Measurements from ENCODE around the gene GSTM2.

The GSTM2 gene
- 5.7 to 9.6 reads per million in 2 donors for total RNA-seq

DNA sequence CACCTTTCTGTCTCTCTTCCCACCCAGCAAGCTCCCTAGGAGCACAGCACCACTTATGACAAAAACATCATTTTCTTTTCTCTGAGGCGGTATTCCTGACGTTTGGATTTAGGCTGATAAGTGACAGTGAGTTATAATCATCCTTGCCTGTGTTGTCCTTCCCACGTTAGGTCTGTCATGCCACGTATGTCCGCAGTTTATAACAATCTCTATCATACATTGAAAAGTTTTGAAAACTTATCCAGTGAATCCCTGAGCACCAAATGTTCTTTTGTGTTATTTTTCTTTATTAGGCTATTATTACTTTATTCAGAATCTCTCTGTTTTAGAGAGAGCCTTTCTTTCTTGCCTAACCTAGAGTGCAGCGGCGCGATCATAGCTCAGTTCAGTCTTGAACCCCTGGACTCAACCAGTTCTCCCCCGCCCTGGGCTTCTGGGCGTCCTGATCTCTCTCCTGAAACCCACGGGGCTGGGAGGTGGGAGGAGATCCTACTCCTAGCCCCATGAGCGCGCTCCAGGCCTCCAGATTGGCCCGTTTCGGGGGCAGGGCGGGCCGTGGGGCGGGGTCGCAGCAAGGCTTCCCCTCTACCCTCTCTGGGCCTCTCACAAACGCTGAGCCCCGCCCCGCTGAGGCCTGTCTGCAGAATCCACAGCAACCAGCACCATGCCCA, at the start of gene GSTM2:
Gene GSTM2 (plus strand): TSS at position 606 of the 671 bp plus-strand sequence. CDS start 59 bp downstream, at position 665.
- peak; percentile 27 for DNase-seq

DNA sequence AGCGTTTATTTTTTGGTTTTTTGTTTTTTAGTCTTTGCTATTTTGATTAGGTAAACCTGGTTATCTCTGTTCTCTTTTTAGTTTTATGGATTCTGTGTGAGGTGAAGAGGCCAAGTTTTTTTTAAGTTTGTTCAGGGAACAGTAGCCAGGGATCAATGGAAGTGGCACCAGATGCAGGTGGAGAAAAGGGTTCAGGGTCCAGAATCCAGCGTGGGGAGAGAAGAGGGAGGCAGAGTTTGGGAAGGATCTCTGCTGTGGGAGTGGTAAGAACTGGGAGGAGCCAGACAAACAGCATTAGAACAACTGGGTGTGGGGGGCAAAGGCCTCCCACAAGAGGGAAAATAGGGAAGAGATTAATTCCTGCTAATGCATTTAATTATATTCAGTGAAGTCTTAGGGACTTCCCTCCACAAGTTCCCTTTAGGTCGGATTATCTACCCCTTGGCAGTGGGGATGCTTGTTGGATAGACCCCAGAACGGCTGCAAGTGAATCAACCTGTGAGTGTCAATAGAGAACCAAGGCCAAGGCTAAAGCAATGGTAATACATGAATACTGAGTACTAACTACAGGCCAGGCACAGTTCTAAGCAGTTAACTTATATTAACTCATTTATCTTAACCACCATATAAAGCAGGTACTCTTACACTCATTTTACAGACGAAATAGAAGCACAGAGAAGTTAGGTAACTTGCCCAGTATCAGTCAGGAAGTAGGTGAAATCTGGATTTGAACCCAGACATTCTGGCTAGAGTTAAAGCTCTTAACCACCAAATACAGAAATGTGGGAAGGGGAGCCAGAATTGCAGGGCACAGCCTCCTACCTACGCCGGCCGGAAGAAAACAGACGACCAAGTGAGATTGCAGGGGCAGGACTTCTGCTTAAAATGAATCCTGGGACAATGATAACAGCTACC, 48.9 kb upstream of the GSTM2 start:
- DNase-seq, result no peak

DNA sequence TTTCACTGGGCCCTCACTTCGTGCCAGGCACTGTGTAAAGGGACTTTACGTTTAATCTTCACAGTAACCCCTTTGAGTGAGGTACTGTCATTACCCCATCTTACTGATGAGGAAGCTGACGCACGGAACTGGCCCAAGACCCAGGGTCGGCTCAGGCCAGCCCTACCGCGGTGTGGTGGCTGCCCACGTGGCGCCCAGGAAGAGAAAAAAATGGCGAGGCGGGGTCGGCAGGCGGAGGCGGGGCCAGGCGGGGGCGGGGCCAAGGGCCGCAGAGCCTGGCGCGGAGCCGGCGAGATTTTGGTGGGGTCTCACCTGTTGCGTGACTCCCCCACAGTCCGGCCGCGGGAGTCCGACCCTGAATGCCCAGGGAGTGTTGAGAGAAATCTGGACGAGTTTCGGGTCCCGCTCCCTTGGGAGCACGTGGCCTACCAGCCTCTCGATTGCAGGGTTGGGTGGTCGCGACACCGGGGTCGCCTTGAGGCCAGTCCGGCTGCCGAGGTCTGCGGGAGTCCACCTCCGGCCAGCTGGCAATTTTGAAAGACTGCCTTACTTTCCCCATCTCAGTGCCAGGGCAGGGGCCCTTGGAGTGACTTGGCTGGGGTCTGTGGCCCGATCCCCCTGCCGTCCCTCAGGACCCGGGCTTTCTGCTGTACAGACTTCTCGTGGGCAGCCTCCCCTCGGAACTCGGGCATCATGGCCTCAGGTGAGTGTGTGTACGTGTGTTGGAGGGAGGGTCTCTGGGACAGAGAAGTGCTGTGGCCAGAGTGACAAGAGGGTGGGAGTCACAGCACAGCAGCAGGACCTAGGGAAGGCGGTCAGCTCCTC, 48.1 kb upstream of the GSTM2 start, which contains the start of the genes AMPD2 and GNAT2:
Gene AMPD2 (plus strand): TSS at position 262 of the 825 bp plus-strand sequence. CDS start 1,339 bp downstream, outside the sequence.
Gene GNAT2 (minus strand): TSS at position 41 of the 825 bp plus-strand sequence. CDS start 6,746 bp downstream, outside the sequence.
- DNase-seq, result peak; percentile 67

DNA sequence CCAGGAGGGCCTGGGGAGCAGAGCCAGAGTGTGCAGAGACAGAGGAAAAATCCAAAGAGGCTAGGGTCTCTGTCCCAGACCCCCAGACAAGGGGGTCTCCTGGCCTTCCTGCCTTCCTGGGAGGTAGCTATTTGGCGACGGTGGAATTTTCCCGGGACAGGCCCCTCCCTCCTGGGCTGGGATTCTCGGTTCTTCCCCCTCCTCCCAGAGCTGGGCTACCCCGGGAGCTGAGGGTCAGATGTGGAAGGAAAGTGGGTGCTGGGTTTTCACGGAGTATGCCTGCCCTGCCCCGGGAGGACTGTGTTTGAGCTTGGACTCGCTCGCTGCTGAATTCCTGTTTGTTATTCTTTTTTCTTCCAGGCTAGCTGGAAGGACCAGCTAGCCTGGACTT, 47.5 kb upstream of the GSTM2 start:
- DNase-seq, result no peak

DNA sequence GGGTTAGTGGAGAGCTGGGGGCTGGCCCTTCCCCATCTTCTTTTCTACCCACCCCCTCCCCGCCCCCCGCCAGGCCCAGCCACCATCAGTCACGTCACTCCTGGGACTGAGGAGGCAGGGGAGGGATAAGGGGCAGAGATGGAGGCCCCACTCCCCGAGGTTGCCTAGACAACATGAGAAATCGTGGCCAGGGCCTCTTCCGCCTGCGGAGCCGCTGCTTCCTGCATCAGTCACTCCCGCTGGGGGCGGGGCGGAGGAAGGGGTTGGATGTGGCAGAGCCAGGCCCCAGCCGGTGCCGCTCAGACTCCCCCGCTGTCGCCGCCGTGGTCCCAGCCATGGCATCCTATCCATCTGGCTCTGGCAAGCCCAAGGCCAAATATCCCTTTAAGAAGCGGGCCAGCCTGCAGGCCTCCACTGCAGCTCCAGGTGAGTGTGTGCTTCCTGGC, 47.0 kb upstream of the GSTM2 start:
- DNase-seq, result peak; percentile 90

DNA sequence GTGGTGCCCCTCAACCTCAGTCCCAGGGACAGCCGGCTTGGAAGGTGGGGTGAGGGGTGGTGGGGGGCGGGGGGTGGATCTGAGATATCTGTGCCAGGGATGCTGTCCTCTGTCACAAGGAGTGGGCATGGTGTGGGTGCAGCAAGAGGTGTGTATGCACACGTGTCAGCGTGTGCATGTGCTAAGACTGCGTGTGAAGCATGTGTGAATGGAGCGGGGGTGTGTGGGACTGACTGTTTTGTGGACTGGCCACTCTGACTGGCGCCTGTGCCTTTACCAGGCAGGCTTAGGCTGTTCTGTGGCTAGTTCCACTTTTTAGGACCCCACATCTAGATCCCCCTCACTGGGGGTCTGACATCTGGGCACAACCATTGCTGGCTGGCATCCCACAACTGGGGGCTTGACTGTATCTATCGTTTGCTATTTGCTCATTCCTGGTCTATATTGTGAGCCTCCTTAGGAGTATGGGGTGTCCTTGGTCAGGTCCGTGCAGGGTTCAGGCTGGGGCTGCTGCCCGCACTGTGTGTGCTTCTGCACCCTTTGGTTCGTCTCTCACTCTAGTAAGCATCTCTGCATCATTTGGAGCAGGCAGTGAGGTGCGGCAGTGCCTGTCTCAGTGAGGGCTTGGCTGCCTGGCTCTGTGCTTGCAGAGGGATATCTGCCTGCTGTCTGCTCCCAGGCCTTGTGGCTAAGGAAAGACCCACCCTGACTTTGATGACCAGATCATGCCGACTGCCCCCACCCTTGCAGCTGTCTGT, 46.3 kb upstream of the GSTM2 start:
- DNase-seq, result no peak

DNA sequence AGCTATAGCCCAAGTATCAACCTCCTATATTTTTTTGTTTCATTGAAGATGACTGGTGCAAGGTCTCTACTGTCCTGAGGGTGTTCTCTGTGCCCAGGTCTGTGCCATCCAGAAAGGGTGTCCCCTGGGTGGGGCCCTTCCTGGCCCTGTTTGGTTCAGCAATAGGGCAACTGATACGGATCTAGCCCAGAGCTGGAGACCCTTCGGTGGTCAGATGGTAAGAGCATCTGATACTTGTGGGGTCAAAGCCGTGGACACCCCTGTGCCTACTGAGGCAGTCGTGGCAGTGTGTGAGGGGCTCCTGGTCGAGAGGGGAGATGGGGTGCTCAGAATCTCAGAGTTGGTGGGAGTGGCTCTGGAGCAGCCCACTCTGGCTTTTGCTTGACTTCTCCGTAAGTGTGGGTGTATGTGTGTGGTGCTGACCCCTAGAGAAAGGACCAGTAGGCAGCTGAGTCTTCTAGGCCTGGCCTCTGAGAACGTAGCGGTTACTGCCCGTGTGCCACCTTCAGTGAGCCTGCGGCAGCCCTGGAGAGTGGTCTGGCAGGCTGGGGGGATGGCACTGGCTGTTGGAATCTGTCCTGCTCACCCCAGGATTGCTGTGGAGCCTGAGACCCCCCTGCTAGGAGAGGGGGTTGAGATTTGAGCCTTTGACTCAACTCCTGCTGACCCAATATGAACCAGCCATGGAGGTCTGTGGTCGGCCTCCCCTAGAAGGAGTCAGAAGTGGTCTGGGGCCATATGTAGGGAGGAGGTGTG, 45.5 kb upstream of the GSTM2 start:
- DNase-seq, result no peak

DNA sequence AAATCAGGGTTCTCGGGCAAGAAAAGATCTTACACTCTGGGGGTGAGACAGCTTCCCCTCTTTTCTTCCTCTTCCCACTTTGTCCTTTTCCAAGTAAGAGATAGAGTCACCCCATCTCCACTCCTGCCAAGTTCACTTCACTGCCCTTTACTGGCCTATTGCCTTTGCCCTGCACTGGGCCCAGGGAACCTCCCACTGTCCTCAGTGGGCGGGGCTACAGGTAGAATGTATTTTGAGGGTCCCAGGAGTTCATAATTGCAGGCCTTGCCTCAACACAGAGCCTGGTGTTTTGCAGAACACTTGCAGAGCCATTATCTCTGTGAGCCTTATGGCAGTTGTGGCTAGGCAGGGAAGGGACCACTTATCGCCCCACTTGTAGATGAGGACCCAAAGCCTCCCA, 45.0 kb upstream of the GSTM2 start:
- no peak for DNase-seq

DNA sequence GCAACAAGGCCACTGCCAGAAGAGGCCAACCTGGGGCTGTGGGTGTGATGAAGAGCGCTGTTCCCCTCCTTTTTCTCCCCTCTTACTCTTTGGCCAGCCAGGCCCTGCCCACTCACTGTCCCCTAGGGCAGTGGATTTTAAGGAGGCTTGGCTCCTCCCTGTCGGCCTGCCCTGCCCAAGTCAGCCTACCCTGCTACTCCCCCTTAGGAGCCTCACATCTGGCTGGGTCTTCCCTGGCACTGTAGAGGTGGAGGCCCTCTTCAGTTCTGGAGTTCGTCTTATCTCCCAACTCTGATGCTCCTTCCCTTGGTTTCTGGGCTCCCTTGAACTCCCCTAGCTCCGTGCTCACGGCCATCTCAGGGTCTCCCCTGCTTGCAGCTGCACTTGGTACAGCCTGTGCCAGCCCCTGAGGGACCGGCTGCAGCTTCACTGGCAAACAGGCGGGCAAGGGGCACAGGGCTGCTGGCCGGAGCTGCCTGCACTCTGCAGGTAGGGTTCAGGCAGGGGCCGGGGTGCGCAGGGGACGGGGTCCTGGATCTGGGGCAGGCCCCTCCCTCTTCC, 44.2 kb upstream of the GSTM2 start:
- no peak for DNase-seq

DNA sequence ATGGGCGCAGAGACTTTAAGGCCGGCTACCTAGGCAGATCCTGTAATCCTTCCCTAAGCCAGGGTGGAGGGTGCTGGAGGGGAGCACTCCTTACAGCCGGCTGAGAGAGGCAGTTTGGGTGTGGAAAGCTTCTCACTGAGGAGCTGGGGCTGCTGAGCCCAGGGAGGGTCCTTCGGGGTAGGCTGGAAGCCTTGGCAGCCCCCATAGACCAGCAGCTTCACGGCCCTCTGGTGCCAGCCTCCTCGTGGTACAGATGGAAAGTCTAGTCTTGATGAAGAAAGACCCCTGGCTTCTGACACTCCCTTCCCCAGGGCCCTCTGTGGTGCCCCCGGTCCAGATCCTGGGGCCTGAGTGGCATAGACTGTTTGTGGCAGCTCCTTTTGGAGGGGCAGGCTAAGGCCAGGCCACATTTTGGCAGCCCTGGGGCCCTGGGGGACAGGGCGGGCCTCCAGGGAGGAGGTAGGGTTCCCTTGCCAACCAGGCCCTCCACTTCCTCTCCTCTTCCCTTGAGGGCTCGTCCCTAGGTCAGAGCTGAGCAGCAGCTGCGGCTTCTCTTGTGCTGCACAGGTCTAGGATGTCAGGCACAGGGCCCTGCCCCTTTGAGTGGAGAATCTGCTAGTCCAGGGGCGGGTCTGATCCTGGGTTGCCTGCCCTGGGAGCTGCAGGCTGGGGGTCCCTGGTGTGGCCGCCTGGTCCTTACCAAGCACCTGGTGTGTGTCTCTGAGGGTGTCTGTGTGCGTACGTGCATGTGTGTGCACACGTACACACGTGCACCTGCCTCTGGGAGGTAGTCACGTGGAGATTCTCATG, 43.5 kb upstream of the GSTM2 start:
- DNase-seq, result no peak

DNA sequence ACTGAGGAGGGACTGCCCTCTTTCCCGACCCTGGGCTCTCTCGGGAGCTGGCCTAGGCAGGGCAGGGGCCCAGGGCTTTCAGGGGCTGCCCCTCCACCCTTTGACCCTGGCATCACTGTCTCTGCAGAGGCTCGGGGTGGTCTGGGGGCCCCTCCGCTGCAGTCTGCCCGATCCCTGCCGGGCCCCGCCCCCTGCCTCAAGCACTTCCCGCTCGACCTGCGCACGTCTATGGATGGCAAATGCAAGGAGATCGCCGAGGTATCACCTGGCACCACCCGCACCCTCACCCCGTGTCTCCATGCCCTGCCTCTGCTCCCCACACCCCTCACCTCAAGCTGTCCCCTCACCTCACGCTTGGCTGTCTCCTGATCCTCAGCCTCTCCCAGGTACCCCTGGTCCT, 42.7 kb upstream of the GSTM2 start:
- no peak for DNase-seq

DNA sequence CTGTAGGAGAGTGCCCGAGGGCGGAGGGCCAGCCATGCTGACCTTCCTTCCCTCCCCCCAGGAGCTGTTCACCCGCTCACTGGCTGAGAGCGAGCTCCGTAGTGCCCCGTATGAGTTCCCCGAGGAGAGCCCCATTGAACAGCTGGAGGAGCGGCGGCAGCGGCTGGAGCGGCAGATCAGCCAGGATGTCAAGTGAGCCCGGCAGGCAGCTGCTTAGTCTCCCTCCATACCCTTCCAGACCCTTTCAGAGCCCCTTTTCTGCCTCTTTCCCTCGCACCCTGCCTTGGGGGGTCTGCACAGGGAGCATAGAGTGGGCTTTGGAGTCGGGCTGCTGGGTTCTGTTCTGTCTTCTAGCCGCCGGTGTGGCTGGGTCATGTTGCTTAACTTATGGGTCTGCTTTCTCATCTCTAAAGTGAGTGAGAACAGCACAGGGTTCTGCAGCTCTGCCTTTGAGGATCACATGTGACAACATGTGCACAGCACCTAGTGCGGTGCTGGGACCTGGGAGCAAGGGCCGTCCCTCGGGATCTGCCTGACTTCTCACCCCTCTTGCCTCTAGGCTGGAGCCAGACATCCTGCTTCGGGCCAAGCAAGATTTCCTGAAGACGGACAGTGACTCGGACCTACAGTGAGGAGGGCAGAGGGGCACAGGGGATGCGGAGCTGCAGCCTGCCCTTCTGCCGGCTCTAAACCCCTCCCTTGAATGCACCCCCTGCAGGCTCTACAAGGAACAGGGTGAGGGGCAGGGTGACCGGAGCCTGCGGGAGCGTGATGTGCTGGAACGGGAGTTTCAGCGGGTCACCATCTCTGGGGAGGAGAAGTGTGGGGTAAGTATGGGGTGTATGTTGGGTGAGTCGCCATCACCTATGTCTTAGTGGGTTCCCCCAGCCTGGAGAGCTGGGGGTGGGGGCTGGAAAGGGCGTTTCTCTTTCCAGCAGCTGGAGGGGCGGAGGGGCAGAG, 42.0 kb upstream of the GSTM2 start:
- no peak for DNase-seq

DNA sequence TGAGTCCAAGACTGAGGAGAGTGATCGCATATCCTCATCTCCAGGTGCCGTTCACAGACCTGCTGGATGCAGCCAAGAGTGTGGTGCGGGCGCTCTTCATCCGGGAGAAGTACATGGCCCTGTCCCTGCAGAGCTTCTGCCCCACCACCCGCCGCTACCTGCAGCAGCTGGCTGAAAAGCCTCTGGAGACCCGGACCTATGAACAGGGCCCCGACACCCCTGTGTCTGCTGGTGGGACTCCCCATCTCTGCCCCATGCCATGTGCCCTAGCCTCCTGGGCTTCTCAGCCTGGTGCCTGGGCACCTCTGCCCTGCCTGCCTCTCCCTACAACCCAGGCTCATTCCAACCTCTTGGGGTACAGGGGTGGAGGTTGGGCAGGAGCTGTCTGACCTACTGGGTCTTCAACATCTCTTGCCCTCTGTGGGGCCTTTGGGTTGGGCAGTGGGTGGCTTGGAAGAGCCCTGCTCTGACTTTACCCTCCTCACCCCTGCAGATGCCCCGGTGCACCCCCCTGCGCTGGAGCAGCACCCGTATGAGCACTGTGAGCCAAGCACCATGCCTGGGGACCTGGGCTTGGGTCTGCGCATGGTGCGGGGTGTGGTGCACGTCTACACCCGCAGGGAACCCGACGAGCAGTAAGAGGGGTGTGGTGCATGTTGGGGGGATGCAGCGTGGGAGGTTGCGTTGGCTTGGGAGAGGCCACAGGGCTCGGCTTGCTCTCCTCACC, 41.0 kb upstream of the GSTM2 start:
- no peak for DNase-seq

DNA sequence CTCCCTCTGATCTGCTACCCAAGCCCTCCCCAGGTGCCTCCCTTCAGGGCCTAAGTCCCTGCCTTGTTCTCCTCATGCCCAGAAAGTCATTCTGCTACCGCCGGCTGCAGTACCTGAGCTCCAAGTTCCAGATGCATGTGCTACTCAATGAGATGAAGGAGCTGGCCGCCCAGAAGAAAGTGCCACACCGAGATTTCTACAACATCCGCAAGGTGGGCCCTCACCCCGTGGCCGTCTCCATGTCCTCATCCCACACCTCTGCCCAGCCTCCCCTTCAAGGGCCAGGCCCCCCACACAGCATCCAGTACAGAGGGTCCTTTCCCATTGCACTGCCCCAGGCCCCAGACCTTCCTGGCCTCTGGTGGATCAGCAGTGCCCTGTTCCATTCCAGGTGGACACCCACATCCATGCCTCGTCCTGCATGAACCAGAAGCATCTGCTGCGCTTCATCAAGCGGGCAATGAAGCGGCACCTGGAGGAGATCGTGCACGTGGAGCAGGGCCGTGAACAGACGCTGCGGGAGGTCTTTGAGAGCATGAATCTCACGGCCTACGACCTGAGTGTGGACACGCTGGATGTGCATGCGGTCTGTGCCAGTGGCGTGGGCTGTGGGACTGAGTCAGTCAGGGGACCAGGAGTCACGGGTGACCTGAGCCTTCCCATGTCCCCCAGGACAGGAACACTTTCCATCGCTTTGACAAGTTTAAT, 40.0 kb upstream of the GSTM2 start:
- no peak for DNase-seq

DNA sequence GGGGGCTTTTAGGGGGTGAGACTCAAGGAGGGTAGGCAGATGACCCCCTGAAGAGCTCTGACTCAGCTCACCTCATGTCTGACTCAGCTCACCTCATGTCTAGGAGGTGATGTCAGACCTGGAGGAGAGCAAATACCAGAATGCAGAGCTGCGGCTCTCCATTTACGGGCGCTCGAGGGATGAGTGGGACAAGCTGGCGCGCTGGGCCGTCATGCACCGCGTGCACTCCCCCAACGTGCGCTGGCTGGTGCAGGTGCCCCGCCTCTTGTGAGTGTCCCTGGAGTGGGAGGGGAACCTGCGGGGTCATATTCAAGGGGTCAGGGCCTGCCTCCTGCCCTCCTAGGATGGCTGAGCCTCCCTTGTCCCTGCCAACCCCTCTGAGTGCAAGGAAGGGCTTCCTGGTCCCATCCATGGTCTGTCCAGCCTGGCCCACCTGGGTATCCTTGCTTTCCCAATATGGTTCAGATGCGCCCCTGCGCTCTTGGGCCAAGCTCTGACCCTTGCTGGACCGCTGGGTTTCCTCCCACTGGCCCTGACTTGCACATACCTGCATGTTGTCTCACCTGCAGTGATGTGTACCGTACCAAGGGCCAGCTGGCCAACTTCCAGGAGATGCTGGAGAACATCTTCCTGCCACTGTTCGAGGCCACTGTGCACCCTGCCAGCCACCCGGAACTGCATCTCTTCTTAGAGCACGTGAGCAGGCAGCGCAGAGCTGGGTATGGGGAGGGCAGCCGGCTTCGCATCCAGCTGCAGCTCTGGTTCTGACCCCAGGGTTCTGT, 39.1 kb upstream of the GSTM2 start:
- DNase-seq, result no peak

DNA sequence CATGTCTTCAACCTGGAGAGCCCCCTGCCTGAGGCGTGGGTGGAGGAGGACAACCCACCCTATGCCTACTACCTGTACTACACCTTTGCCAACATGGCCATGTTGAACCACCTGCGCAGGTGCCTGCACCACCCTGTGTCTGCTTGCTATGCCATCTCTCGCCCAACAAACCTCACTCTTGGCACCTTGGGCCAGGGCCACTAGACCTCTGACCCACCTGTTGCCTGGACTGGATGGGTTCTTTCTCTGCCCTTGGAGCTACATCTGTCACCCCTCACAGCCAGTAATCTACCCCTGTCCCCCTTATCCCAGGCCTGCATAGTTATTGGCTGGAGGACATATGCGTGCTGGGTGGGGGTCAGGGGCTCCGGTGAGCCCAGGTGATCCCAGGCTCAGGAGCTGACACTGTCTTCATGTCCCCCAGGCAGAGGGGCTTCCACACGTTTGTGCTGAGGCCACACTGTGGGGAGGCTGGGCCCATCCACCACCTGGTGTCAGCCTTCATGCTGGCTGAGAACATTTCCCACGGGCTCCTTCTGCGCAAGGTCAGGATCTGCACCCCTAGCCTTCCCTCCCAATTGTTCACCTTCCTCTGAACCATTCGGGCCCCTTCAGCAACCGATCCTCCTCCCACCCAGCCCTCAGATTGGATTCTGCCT, 38.4 kb upstream of the GSTM2 start:
- no peak for DNase-seq
